ENCODE results near the gene COL20A1. TPM values are rescaled to one million over a fixed set of nuclear protein-coding genes. Genes with fewer than 3 reads are reported as not detected.

The COL20A1 gene
- total and polyA plus RNA-seq, 2 donors (not counting 1 experiment from before 2014, with no cell fraction given), result not detected

DNA sequence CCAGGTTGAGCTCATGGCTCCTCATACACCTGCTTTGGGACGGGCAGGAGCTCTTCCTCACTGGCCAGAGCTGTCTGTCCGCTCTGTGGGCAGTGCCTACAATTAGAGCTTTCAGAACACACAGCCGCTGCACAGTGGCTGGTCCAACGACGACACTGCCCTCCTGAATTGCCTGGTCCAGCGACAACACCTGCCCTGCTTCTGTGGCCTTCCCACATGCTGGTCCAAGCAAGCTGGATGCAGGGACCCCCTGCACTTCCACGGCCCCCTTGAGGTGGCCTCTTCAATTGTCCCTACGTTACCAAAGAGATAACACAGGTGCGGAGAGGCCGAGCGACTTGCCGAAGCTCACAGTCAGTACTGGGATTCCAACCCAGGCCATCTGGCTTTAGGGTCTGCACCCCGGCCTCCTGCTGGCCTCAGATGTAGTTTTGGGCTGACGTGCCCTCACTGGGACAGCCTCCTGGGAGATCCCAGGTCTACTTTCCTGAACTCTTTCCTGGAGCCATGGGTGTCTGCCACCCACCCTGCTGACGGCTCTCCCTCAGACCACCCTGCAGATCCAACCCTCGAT is 69.5 kb downstream of the COL20A1 start:
- ATAC-seq (ENCODE audit: low read depth) (no peak), DNase-seq (no peak)
- Histone ChIP-seq H3K9me3 (ENCODE audit: control extremely low read depth in 1 of 3, control insufficient read depth in 2 of 3, insufficient read depth in 1 of 3, low read length in 2 of 3) (peaks cover 0 to 19% (median 0%) of the 10 kb centered on the region in 3 donors), H3K79me2 (ENCODE audit: control insufficient read depth, insufficient read depth, low read length) (no peaks in the 10 kb centered on the region), H3K27ac (ENCODE audit: low read length in 2 of 2) (no peak overlapping the region), H3K36me3 (replicated peaks in 1 of 2; ENCODE audit: control extremely low read depth in 1 of 2, control insufficient read depth in 1 of 2, extremely low read depth in 1 of 2, insufficient read depth in 2 of 2, low read length in 1 of 2) (no peaks in the 10 kb centered on the region), H3K4me2 (replicated peaks; ENCODE audit: low read depth, low read length, poor library complexity, severe bottlenecking) (no peak overlapping the region), H2AFZ (ENCODE audit: insufficient read depth, low read depth, low read length, poor library complexity, severe bottlenecking) (no peak overlapping the region), H3K4me3 (ENCODE audit: control extremely low read depth in 1 of 5, extremely low read depth in 1 of 5, insufficient read depth in 1 of 5, low read depth in 2 of 5, low read length in 4 of 5) (no peak overlapping the region), H3K4me1 (ENCODE audit: control insufficient read depth in 2 of 2, insufficient read depth in 2 of 2, low read length in 2 of 2) (peaks cover 0 to 9% of the 10 kb centered on the region in 2 donors), H3K9ac (ENCODE audit: low read length) (no peak overlapping the region), H4K20me1 (ENCODE audit: control insufficient read depth, insufficient read depth, low read length, poor library complexity, severe bottlenecking) (no peaks in the 10 kb centered on the region), H3K27me3 (replicated peaks in 1 of 4; ENCODE audit: control extremely low read depth in 1 of 4, control insufficient read depth in 3 of 4, insufficient read depth in 4 of 4, low read length in 3 of 4) (peaks cover 0 to 45% (median 7%) of the 10 kb centered on the region in 4 experiments)
- no peak overlapping the region for H3K27ac Mint-ChIP-seq
- no peaks in the 10 kb centered on the region for H3K9me3 Mint-ChIP-seq (ENCODE audit: insufficient read depth)
- peaks cover 4% of the 10 kb centered on the region for H3K4me1 Mint-ChIP-seq
- WGBS (ENCODE audit: insufficient coverage), result 71% methylated on average over 16 of the region's 16 CpGs
- POLR2A ChIA-PET, result no interaction called here
- TF ChIP-seq EZH2 (IDR thresholded peaks at IDR 0.05; ENCODE audit: borderline replicate concordance, insufficient read depth, low read depth, low read length, poor library complexity, severe bottlenecking) (no peak), CTCF (IDR thresholded peaks at IDR 0.05) (no peak)
- H3K4me3 Mint-ChIP-seq, result no peak overlapping the region
- intact Hi-C loops (cut with micrococcal nuclease), result no loop called here
- CTCF ChIA-PET, result no interaction called here
- peaks cover 17% of the 10 kb centered on the region for H3K27me3 Mint-ChIP-seq

DNA sequence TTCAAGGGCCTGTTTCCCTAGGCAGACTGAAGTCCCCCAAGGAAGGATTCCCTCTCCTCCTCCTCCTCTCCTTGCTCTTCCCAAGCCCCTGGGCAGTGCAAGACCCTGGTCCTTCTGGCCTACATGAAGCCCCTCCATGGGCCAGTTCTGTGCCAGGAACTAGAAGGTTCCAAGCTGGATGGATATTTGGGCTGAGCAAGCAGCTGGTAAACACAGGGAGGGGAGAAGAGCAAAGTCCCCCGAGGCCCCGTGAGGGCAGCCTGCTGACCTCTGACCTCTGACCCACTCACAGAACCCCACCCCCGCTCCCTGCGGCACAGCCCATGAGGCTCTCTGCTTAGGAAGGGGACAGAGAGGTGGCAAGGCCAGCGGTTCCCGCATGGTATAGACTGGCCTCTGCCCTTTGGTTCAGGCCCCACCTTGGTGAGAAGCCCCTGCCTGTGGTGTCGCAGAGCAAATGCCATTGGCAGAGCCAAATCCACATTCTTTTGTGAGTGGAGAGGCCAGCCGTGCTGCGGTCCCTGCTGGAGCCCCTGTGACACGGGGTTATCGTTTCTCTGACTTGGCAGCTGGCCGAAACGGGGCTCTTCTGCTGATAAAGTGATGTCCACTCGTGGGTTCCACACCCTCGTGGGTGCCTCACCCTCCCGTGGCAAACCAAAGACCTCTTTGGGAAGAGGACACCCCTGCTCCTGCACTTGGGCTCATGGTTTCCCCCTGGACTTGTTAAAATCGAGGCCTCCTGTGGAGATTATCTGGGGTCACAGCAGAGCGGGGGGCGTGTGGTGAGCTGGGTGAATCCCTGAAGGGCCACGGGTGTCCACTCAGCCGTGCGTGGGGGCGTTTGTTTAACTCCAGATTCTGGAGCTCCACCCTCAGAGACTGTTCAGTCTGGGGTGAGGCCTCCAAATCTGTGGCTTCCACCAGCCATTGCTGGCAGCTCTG is 70.3 kb downstream of the COL20A1 start:
- Histone ChIP-seq H3K4me1 (ENCODE audit: control insufficient read depth in 2 of 2, insufficient read depth in 2 of 2, low read length in 2 of 2) (peaks cover 0 to 9% of the 10 kb centered on the region in 2 donors), H3K4me2 (replicated peaks; ENCODE audit: low read depth, low read length, poor library complexity, severe bottlenecking) (no peak overlapping the region), H3K4me3 (ENCODE audit: control extremely low read depth in 1 of 5, extremely low read depth in 1 of 5, insufficient read depth in 1 of 5, low read depth in 2 of 5, low read length in 4 of 5) (no peak overlapping the region), H2AFZ (ENCODE audit: insufficient read depth, low read depth, low read length, poor library complexity, severe bottlenecking) (no peak overlapping the region), H3K27me3 (replicated peaks in 1 of 4; ENCODE audit: control extremely low read depth in 1 of 4, control insufficient read depth in 3 of 4, insufficient read depth in 4 of 4, low read length in 3 of 4) (peaks cover 0 to 46% (median 7%) of the 10 kb centered on the region in 4 experiments), H4K20me1 (ENCODE audit: control insufficient read depth, insufficient read depth, low read length, poor library complexity, severe bottlenecking) (no peaks in the 10 kb centered on the region), H3K79me2 (ENCODE audit: control insufficient read depth, insufficient read depth, low read length) (no peaks in the 10 kb centered on the region), H3K9ac (ENCODE audit: low read length) (no peak overlapping the region), H3K27ac (ENCODE audit: low read length in 2 of 2) (no peak overlapping the region), H3K36me3 (replicated peaks in 1 of 2; ENCODE audit: control extremely low read depth in 1 of 2, control insufficient read depth in 1 of 2, extremely low read depth in 1 of 2, insufficient read depth in 2 of 2, low read length in 1 of 2) (no peaks in the 10 kb centered on the region), H3K9me3 (ENCODE audit: control extremely low read depth in 1 of 3, control insufficient read depth in 2 of 3, insufficient read depth in 1 of 3, low read length in 2 of 3) (peaks cover 0 to 19% (median 0%) of the 10 kb centered on the region in 3 donors)
- TF ChIP-seq EZH2 (IDR thresholded peaks at IDR 0.05; ENCODE audit: borderline replicate concordance, insufficient read depth, low read depth, low read length, poor library complexity, severe bottlenecking), result no peak
- no peak for TF ChIP-seq CTCF (IDR thresholded peaks at IDR 0.05)
- WGBS (ENCODE audit: insufficient coverage), result 84% methylated on average over 20 of the region's 23 CpGs
- Mint-ChIP-seq H3K4me1 (peaks cover 4% of the 10 kb centered on the region), H3K9me3 (ENCODE audit: insufficient read depth) (no peaks in the 10 kb centered on the region), H3K27ac (no peak overlapping the region), H3K4me3 (no peak overlapping the region), H3K27me3 (peaks cover 17% of the 10 kb centered on the region)
- POLR2A ChIA-PET, result no interaction called here
- intact Hi-C loops (cut with micrococcal nuclease), result no loop called here
- CTCF ChIA-PET, result no interaction called here
- ATAC-seq (ENCODE audit: low read depth), result no peak
- DNase-seq, result no peak

All from B cell (primary cell).